AG04450 (cell line): ENCODE measurements around the gene HACD2. TPM values are rescaled to one million over a fixed set of nuclear protein-coding genes. Genes with fewer than 3 reads are reported as not detected.

ENCODE experiments used
- CTCF ChIA-PET: fragments of 300-600, 350-600 bp; formaldehyde crosslinking; extraction: SDS; loops from one replicate; lab custom pipeline; 2022; ENCODE audit warnings: antibody characterized with exemption, inconsistent platforms; lab: Charles Lee
- POLR2A ChIA-PET: fragments of 350-600 bp; formaldehyde crosslinking; extraction: SDS; loops from one replicate; lab custom pipeline; 2021; ENCODE audit warnings: antibody characterized with exemption, inconsistent platforms; lab: Yijun Ruan, JAX
- DNase-seq: peaks from one replicate; pipeline ENCODE4 v3.0.0-alpha.2; 2011; ENCODE audit warnings: low read depth, low spot score
- H3K27ac ChIP-seq: one replicate; pipeline ENCODE4 v1.5.1; 2012; ENCODE audit warnings: low read depth, low read length, control low read depth
- H3K27me3 ChIP-seq: one replicate; pipeline ENCODE4 v1.6.0; 2012; ENCODE audit warnings: low read length; ENCODE audit not compliant: control insufficient read depth, insufficient read depth
- H3K4me3 ChIP-seq: 2 replicates; pipeline ENCODE4 v1.5.1; 2011; ENCODE audit warnings: mild to moderate bottlenecking, low read depth, low read length, control low read depth
- H3K9me3 ChIP-seq: 2 replicates; pipeline ENCODE4 v1.5.1; 2012; ENCODE audit warnings: low read length; ENCODE audit not compliant: control insufficient read depth, insufficient read depth
- polyA plus RNA-seq: library from polyadenylated mRNA; depleted of rRNA; stranded (reverse); fragments of >200 nt; gene quantifications from 2 replicates; pipeline ENCODE4 v1.2.3, GENCODE V29; 2011
- TF ChIP-seq, protein P1 (sequence below): IDR thresholded peaks from 2 replicates; pipeline ENCODE4 v1.5.1; 2011; ENCODE audit warnings: low read depth, low read length, control low read depth, inconsistent platforms

HACD2 gene
- polyA plus RNA-seq, 1 experiment, result 43.5 TPM

DNA sequence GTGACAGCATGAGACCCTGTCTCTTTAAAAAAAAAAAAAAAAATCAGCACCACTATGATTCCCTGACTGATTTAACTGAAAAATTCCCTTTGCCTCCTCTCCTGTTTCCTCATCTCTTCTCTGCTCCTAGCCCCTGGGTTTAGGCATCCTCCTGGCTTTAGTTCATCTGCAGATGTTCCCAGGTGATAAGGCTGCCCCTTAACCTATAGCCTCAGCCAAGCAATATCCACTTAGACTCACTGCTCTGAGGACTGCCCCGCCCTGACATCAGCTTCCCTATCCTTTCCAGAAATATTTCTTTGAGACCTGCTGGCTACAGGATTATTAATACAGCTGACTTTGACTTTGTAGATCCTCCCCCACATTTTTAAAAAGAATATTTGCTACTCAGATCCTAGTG, 39.4 kb upstream of the HACD2 start:
- H3K9me3 ChIP-seq, result no peaks in the 10 kb centered on the region
- CTCF ChIA-PET, result interaction anchor here (1.3 kb wide), 1 partner anchor 18 kb away, joined by 8 read pairs; no protein-coding TSS in a partner anchor

DNA sequence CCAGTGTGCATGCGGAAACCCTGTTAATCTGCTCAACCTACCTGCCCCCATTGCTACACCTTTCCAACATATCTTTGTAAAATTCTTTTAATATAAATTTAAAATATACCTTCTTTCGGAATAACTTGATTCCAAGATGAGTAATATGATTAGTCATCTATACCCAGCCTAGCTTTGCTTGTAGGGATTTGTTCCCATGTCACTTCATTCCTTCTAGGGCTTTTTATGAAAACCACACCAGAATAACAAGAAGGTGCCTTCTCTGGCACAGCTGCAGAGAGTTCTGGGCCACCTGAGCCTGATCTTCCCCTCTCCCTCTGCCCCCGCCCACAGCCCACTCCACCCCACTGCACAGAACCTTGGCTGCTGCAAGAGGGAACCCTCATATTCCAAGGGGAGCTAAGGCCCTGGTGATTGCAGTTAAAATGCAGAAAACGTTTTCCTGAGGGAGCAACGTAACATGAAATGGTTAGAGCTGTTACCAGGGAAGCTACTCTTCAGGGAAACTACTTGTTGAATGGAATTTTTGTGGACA, 38.6 kb upstream of the HACD2 start:
- ChIA-PET POLR2A (interaction anchor here (0.7 kb wide), 1 partner anchor 100 kb away, joined by 3 read pairs; no protein-coding TSS in a partner anchor), CTCF (interaction anchor here (0.6 to 1.3 kb wide), 3 partner anchors 19 to 100 kb away, joined by 3 to 8 read pairs (median 5); no protein-coding TSS in a partner anchor)
- Histone ChIP-seq H3K9me3 (no peaks in the 10 kb centered on the region), H3K4me3 (no peak overlapping the region), H3K27ac (peak overlapping the region; percentile 42), H3K27me3 (no peaks in the 10 kb centered on the region)
- DNase-seq, result no peak
- TF ChIP-seq, protein P1, sequence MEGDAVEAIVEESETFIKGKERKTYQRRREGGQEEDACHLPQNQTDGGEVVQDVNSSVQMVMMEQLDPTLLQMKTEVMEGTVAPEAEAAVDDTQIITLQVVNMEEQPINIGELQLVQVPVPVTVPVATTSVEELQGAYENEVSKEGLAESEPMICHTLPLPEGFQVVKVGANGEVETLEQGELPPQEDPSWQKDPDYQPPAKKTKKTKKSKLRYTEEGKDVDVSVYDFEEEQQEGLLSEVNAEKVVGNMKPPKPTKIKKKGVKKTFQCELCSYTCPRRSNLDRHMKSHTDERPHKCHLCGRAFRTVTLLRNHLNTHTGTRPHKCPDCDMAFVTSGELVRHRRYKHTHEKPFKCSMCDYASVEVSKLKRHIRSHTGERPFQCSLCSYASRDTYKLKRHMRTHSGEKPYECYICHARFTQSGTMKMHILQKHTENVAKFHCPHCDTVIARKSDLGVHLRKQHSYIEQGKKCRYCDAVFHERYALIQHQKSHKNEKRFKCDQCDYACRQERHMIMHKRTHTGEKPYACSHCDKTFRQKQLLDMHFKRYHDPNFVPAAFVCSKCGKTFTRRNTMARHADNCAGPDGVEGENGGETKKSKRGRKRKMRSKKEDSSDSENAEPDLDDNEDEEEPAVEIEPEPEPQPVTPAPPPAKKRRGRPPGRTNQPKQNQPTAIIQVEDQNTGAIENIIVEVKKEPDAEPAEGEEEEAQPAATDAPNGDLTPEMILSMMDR, result no peak

More for the DNA sequence above, 39.4 kb upstream of the HACD2 start:
- POLR2A ChIA-PET, result no interaction called here
- no peak for DNase-seq
- TF ChIP-seq, protein P1, result no peak
- Histone ChIP-seq H3K27me3 (no peaks in the 10 kb centered on the region), H3K4me3 (no peak overlapping the region), H3K27ac (no peak overlapping the region)

DNA sequence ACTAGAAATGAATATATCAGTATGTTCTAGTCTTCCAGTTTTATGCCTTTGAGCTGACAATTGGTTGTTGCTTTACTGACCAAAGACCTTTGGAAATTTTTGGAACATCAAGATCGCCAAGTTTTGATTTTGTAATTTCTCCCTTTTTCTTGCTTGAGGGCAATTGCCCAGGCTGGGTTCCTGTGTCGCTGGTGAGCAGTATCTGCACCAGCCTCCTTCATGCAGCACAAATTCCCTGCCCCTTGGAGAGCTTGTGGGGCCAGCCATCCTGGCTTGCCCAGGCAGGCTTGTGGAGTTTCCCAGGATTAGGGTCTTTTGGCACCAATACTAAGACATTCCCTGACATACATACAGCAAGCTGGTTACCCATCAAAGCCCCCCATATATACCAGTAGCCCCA, 37.9 kb upstream of the HACD2 start:
- H3K27ac ChIP-seq, result peak overlapping the region; percentile 31
- no peak for DNase-seq
- no peak overlapping the region for H3K4me3 ChIP-seq
- H3K27me3 ChIP-seq, result no peaks in the 10 kb centered on the region
- POLR2A ChIA-PET, result no interaction called here
- CTCF ChIA-PET, result interaction anchor here (0.9 kb wide), 1 partner anchor 20 kb away, joined by 5 read pairs; no protein-coding TSS in a partner anchor
- TF ChIP-seq, protein P1, result no peak
- no peaks in the 10 kb centered on the region for H3K9me3 ChIP-seq

DNA sequence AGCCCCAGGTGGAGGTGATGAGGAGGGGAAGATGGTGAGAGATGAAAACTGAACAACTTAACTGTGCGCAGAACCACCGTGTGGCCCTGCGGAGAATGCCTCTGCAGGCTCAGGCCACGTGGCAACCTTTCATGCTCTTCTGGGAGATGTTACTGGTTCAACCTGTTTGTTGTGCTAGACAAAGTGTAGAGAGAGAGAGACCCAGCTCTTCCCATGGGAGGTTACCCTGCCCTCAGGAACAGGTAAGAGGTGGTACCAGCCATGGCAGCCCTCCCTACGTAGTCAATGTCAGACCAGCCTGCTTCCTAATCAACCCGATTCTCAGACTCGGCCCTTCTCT, 37.0 kb upstream of the HACD2 start:
- H3K27ac ChIP-seq, result peak overlapping the region; percentile 95
- CTCF ChIA-PET, result interaction anchor here (4.9 kb wide), 1 partner anchor 21 kb away, joined by 23 read pairs; no protein-coding TSS in a partner anchor
- POLR2A ChIA-PET, result no interaction called here
- no peaks in the 10 kb centered on the region for H3K9me3 ChIP-seq
- H3K4me3 ChIP-seq, result no peak overlapping the region
- DNase-seq, result no peak
- no peaks in the 10 kb centered on the region for H3K27me3 ChIP-seq
- TF ChIP-seq, protein P1, result no peak

DNA sequence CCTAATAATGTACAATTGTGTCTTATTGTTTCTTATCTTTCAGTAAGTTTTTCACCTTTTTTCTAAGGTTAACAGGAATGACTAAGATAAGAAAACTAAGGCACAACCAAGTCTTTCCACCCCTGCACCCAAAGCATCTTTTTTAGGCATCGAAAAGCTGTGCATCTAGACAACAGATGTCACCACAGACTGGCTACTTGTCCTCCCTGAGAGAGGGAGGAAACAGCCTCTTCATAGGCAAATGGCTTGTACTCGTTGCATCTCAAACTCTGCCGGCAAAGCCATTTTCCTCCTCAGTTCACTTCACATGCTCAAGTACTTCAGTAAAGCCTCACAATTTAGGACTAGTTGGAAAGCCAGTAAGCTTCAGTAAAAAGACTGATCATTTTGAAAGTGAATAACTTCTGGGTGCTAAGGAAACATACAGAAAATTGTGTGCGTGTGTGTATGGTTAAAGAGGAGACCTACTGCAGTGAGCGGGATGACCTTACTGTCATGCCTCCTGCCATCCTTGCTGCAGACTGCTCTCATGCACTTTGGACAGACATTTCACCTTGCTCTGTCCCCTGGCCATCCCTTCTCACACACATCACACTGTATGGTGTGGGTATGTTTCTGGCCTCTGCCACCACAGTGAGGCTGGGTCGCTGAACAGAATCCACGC, 36.5 kb upstream of the HACD2 start:
- no peaks in the 10 kb centered on the region for H3K27me3 ChIP-seq
- TF ChIP-seq, protein P1, result no peak
- peak overlapping the region; percentile 95 for H3K27ac ChIP-seq
- no peaks in the 10 kb centered on the region for H3K9me3 ChIP-seq
- no peak for DNase-seq
- ChIA-PET POLR2A (interaction anchor here (0.6 to 2.7 kb wide), 3 partner anchors 10 to 35 kb away, joined by 5 to 10 read pairs (median 9); no protein-coding TSS in a partner anchor), CTCF (interaction anchor here (1.1 to 4.9 kb wide), 2 partner anchors 21 to 102 kb away, joined by 4 to 23 read pairs; no protein-coding TSS in a partner anchor)
- H3K4me3 ChIP-seq, result no peak overlapping the region
